GM19193 (cell line): ENCODE data around the gene PCDH9.

Experiments
- POLR2A ChIP-seq: IDR thresholded peaks from 4 replicates; pipeline ENCODE4 v1.6.1; 2011; ENCODE audit not compliant: insufficient read depth, insufficient read length; ENCODE audit errors: extremely low read depth

Gene PCDH9

DNA sequence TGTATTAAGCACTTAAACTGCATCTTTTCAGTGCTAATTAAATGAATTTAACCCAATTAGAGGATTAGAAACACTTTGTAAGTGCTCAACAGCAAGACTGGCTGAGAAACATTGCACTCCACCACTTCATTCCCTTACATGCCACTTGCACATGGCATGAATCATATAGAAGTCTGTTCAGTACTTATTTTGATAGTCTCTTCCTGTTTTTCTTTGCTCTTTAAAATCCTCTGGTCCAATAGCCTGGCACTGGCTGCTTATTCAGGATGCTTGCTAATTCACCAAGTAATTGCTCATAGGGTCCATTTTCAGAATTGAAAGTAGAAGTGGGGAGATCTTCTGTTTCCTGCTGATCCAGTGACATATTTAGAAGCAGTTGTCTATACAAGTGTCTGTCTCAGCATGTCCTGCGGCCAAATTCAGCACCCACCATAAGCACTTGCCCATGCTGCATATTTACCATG is 900.1 kb downstream of the PCDH9 start:
- no peak for TF ChIP-seq POLR2A

- no peak for TF ChIP-seq POLR2A
Observed at GRCh38 chr13:66328476-66328875, 901.7 kb downstream of the PCDH9 start.

DNA sequence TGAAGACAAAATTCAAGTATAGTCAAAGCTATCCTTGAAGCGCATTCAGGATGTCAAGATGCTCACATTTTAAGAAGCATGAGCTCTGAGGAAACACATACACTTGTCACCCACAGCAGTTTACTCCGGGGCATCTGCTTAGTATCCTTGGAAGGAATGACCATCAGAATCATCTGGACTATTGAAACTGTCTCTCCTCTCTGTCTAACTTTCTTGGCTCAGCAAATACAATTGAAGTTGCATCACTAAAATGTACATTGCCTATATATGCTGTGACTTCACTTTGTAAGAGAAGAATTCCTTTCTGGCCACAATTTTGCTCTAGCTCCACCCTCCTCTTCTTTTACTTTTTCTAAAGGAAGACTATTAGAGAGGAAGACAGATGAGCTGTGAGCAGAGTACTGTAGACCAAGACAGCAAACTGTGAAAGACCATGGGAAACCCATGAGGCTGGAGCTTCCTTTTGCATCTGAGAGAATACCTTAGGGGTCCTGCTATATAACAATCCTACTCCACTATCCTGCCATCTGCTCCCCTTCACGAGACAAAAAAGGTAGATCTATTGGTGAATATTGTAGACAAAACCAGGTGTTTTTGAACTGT is 906.3 kb downstream of the PCDH9 start:
- no peak for TF ChIP-seq POLR2A

- no peak for TF ChIP-seq POLR2A
Observed at GRCh38 chr13:66322936-66323335, 907.2 kb downstream of the PCDH9 start.

DNA sequence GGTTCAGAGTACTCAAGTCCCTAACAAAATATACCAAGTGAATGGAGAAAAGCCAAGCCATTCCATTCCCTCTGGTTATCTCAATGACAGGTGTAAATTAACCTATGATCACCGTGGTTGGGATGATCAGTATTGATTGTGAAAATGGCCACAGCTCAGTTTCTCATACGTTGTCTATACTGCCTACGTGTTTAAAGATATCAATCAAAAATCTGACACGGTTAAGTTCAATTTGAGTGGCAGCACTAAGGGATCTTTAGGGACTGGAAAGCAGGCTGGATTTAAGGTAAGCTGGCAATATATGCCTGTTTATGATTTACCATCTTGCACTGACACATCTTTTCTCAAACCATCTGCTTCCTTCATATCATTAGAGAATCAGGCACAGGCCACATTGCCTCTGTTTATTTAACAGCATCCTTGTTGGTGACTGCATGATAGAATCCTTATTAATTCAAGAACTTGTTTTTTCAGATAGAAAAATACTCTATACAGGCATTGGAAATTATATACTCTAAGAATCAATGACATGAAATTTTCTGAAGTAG is 907.9 kb downstream of the PCDH9 start:
- TF ChIP-seq POLR2A: no peak

DNA sequence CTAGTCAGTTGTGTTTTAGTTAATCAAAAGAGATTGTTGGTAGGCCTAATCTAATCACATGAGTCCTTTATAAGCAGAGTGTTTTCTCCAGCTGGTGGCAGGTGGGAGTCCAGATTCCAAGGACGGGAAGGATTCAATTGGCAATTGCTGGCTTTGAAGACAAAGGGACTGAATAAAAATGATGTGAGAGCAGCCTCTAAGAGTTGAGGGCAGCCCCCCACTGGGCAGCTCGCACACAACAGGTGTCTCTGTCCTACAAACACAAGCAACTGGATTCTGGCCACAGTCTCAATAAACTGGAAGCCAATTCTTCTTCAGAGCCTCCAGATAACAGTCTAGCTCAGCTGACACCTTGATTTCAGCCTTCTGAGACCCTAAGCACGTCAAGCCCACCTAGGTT is 915.2 kb downstream of the PCDH9 start:
- no peak for TF ChIP-seq POLR2A

- no peak for TF ChIP-seq POLR2A
Observed at GRCh38 chr13:66313413-66313812, 916.7 kb downstream of the PCDH9 start.

DNA sequence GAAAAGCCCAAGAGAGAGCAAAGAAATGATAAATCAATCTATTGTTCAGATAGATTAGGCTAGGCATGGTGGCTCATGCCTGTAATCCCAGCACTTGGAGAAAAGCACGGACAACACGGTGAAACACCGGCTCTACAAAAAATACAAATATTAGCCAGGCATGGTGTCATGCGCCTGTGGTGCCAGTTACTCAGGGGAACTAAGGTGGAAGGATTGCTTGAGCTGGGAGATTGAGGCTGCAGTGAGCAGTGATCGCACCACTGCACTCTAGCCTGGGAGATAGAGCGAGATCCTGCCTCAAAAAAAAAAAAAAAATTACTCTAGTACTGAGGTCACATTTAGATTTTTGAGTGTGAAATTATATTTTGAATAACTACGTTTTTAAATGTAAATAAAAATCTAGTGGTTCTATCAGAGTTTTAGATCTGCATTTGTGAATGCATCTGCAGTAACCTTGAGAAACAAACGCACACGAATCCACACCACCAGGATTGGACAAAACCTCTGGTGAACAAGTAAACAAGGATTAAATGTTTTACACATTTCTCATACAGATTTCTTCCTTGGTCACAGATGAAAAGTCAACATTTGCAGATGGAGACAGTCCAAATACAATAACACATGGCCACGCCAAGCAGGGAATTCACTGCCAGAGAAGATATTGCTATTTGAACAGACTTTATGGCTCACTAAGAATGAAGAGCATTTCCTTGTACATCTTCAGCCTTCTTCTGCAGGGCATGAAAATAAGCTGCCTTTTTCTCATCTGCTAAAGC is 917.6 kb downstream of the PCDH9 start:
- no peak for TF ChIP-seq POLR2A

DNA sequence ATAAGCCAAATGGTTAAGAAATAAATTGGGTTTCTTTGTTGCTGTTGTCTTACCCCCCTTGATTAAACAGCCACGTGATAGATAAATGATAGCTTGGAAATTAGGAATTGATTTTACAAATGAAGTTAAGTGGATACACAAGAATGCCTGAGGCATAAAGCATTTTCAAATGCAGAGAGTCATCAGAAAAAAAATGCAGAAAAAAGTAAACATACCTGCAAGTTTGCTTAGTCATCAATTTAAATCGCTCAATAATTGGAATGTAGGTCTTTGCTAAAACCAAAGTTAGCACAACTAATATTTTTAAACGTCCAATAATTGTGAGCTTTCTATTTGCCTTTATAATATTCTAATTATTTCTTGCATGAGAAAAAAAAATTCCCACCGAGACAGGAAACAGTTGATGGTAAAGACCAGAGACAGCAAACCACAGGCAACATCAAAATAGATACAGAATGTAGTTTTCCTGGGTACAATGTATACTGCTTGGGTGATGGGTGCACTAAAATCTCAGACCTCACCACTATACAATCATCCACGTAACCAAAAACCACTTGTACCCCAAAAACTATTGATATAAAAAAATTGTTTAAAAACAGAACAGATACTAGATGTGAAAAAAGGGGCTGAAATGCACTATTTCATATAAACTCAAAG is 924.0 kb downstream of the PCDH9 start:
- no peak for TF ChIP-seq POLR2A

- no peak for TF ChIP-seq POLR2A
Observed at GRCh38 chr13:66301482-66301881, 928.7 kb downstream of the PCDH9 start.

DNA sequence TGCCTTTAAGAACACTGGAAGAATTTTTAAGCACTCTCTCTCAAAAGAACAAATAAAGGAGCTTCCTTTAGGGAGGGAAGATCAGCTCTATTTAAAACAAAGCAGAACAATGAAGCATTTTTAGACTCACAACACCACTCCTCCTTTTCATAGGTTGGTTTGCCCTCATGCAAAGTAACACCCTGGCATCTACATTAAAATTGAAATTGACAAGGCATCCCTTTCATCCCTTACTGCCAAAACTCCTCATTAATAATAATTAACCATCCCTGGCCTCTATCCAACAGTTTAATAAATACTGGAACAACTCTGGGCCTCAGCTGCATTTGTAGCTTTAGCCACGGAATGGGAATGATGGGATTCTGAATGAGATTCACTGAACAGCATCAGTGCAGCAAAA is 929.1 kb downstream of the PCDH9 start:
- TF ChIP-seq POLR2A: no peak

GRCh38 chr13:66296875-66297274 is 933.3 kb downstream of the PCDH9 start:
- no peak for TF ChIP-seq POLR2A

- TF ChIP-seq POLR2A: no peak
Observed at GRCh38 chr13:66296328-66296727, 933.8 kb downstream of the PCDH9 start.

GRCh38 chr13:66275416-66275815 is 954.7 kb downstream of the PCDH9 start:
- no peak for TF ChIP-seq POLR2A

GRCh38 chr13:66273011-66273410 is 957.1 kb downstream of the PCDH9 start:
- no peak for TF ChIP-seq POLR2A
